GM23338 (cell line): ENCODE data around the gene WDR45B. TPM values are rescaled to one million over a fixed set of nuclear protein-coding genes. Genes with fewer than 3 reads are reported as not detected.

Source experiments
- ATAC-seq: fragments of 200-7000 bp; cut with Tn5 transposase; 3 replicates; pipeline ENCODE4 v1.9.1; 2020
- DNase-seq: peaks from one replicate; pipeline ENCODE4 v3.0.0-alpha.2; 2015; ENCODE audit warnings: low spot score
- H2AFZ ChIP-seq: fragments of 200-600 bp; sonication (generic); 2 replicates; pipeline ENCODE4 v1.8.0; 2016; ENCODE audit warnings: antibody characterized with exemption, mild to moderate bottlenecking, moderate library complexity
- H3F3A ChIP-seq: fragments of 200-600 bp; sonication (generic); replicated peaks from 2 replicates; pipeline ENCODE4 v1.8.0; 2017; ENCODE audit warnings: antibody characterized with exemption, mixed run types, low read depth
- H3K27ac ChIP-seq: fragments of 200-600 bp; sonication (generic); 2 replicates; pipeline ENCODE4 v1.6.1; 2016; ENCODE audit warnings: low read depth
- H3K27me3 ChIP-seq: fragments of 200-600 bp; sonication (generic); 2 replicates; pipeline ENCODE4 v1.8.0; 2016; ENCODE audit warnings: mild to moderate bottlenecking, mixed run types, moderate library complexity; ENCODE audit not compliant: insufficient read depth
- H3K36me3 ChIP-seq: fragments of 200-600 bp; sonication (generic); 2 replicates; pipeline ENCODE4 v1.8.0; 2016; ENCODE audit warnings: mild to moderate bottlenecking; ENCODE audit not compliant: insufficient read depth
- H3K4me1 ChIP-seq: fragments of 200-600 bp; sonication (generic); 2 replicates; pipeline ENCODE4 v1.8.0; 2016; ENCODE audit warnings: mild to moderate bottlenecking, moderate library complexity; ENCODE audit not compliant: insufficient read depth
- H3K4me2 ChIP-seq: fragments of 200-600 bp; sonication (generic); 2 replicates; pipeline ENCODE4 v1.7.1; 2017; ENCODE audit warnings: mixed run types
- H3K4me3 ChIP-seq: fragments of 200-600 bp; sonication (generic); 2 replicates; pipeline ENCODE4 v1.6.1; 2016; ENCODE audit warnings: mixed run types
- H3K79me2 ChIP-seq: fragments of 200-600 bp; sonication (generic); replicated peaks from 2 replicates; pipeline ENCODE4 v1.8.0; 2017; ENCODE audit warnings: mild to moderate bottlenecking; ENCODE audit not compliant: insufficient read depth
- H3K9me2 ChIP-seq: fragments of 200-600 bp; sonication (generic); 2 replicates; pipeline ENCODE4 v1.8.0; 2017; ENCODE audit not compliant: insufficient read depth
- H4K20me1 ChIP-seq: fragments of 200-600 bp; sonication (generic); replicated peaks from 2 replicates; pipeline ENCODE4 v1.8.0; 2017; ENCODE audit warnings: mild to moderate bottlenecking; ENCODE audit not compliant: insufficient read depth
- H3K27ac Mint-ChIP-seq: 2 replicates; pipeline ENCODE4 v1.8.0; 2020; ENCODE audit warnings: inconsistent platforms, mild to moderate bottlenecking, moderate library complexity, mixed read lengths
- H3K27me3 Mint-ChIP-seq: 3 replicates; pipeline ENCODE4 v1.8.0; 2022; ENCODE audit warnings: low read depth, mild to moderate bottlenecking, moderate library complexity, mixed read lengths, inconsistent platforms; ENCODE audit not compliant: insufficient read depth, poor library complexity
- H3K36me3 Mint-ChIP-seq: 3 replicates; pipeline ENCODE4 v1.8.0; 2021; ENCODE audit warnings: low read depth, mild to moderate bottlenecking, inconsistent platforms, moderate library complexity, mixed read lengths
- H3K4me1 Mint-ChIP-seq: 3 replicates; pipeline ENCODE4 v1.8.0; 2020; ENCODE audit warnings: mild to moderate bottlenecking, inconsistent platforms, mixed read lengths
- H3K4me3 Mint-ChIP-seq: 3 replicates; pipeline ENCODE4 v1.8.0; 2021; ENCODE audit warnings: moderate library complexity, mild to moderate bottlenecking, inconsistent platforms, mixed read lengths
- H3K9me3 Mint-ChIP-seq: 3 replicates; pipeline ENCODE4 v1.8.0; 2020; ENCODE audit warnings: moderate library complexity, mild to moderate bottlenecking, inconsistent platforms, mixed read lengths
- CTCF ChIP-seq, 2 experiments: fragments of 200-600 bp in 1 of 2; sonication (generic) in 1 of 2; conservative IDR thresholded peaks; 2 replicates each; pipeline versions ENCODE4 v1.5.1 to v1.6.1; 2016 to 2017; ENCODE audit warnings: antibody characterized with exemption in 2 of 2, low read depth in 2 of 2, mild to moderate bottlenecking in 2 of 2, moderate library complexity in 1 of 2
- JUNB ChIP-seq: IDR thresholded peaks from one replicate; pipeline ENCODE4 v1.6.1; 2016; ENCODE audit warnings: antibody characterized with exemption; ENCODE audit not compliant: unreplicated experiment
- NANOG ChIP-seq: IDR thresholded peaks from 2 replicates; pipeline ENCODE4 v1.6.1; 2016; ENCODE audit warnings: antibody characterized with exemption, borderline replicate concordance
- STAT1 ChIP-seq: IDR thresholded peaks from one replicate; pipeline ENCODE4 v1.6.1; 2016; ENCODE audit warnings: antibody characterized with exemption; ENCODE audit not compliant: unreplicated experiment
- ZNF114 ChIP-seq: fragments of 250-450 bp; sonication (Bioruptor Pico); IDR thresholded peaks from 2 replicates; pipeline ENCODE4 v1.5.0; 2020; ENCODE audit warnings: mild to moderate bottlenecking, moderate library complexity
- polyA plus RNA-seq: library from polyadenylated mRNA; unstranded; fragments of >200 nt; fragmentation: Nextera tagmentation; extraction: Ambion mirVana; gene quantifications from 2 replicates; pipeline ENCODE4 v1.2.1, GENCODE V29; 2016
- total RNA-seq: library from RNA; depleted of rRNA; stranded (reverse); fragments of >200 nt; shearing (Covaris generic); gene quantifications from 2 replicates; pipeline ENCODE4 v1.2.3, GENCODE V29; 2014

The WDR45B gene
- total and polyA plus RNA-seq, 2 experiments from 2014 or later: 69.4 to 96.4 TPM

- Histone ChIP-seq H3K4me3 (no peak overlapping the region), H3K4me1 (no peaks in the 10 kb centered on the region), H2AFZ (no peak overlapping the region), H3K9me2 (no peaks in the 10 kb centered on the region), H3F3A (no peaks in the 10 kb centered on the region), H4K20me1 (no peaks in the 10 kb centered on the region), H3K79me2 (no peaks in the 10 kb centered on the region), H3K27me3 (no peaks in the 10 kb centered on the region), H3K4me2 (no peak overlapping the region), H3K27ac (no peak overlapping the region), H3K36me3 (no peaks in the 10 kb centered on the region)
- Mint-ChIP-seq H3K4me3 (no peak overlapping the region), H3K4me1 (no peaks in the 10 kb centered on the region), H3K27ac (no peak overlapping the region), H3K36me3 (no peaks in the 10 kb centered on the region), H3K9me3 (peaks cover 9% of the 10 kb centered on the region; the same call in 2 of the 3 replicates), H3K27me3 (no peaks in the 10 kb centered on the region)
- DNase-seq (no peak), ATAC-seq (no peak)
- TF ChIP-seq STAT1 (no peak), NANOG (no peak)
These were observed 35.3 kb upstream of the WDR45B start for GRCh38 chr17:82683534-82683933.

GRCh38 chr17:82681547-82681946 is 33.3 kb upstream of the WDR45B start:
- H3K36me3 Mint-ChIP-seq: no peaks in the 10 kb centered on the region; the same call in 2 of the 3 replicates
- Histone ChIP-seq H2AFZ (no peak overlapping the region), H3K4me2 (no peak overlapping the region), H3K27ac (no peak overlapping the region), H3K4me3 (no peak overlapping the region), H3F3A (no peaks in the 10 kb centered on the region), H4K20me1 (no peaks in the 10 kb centered on the region), H3K79me2 (no peaks in the 10 kb centered on the region), H3K27me3 (no peaks in the 10 kb centered on the region), H3K4me1 (no peaks in the 10 kb centered on the region), H3K36me3 (no peaks in the 10 kb centered on the region), H3K9me2 (no peaks in the 10 kb centered on the region)
- peaks cover 3% of the 10 kb centered on the region for H3K27me3 Mint-ChIP-seq
- TF ChIP-seq CTCF (conservative IDR thresholded peaks at IDR 0.05; ENCODE audit: low read depth in 2 of 2): no peak
- H3K27ac Mint-ChIP-seq: no peak overlapping the region
- DNase-seq (no peak), ATAC-seq (no peak)
- H3K4me1 Mint-ChIP-seq: no peaks in the 10 kb centered on the region
- H3K9me3 Mint-ChIP-seq: peaks cover 9% of the 10 kb centered on the region; the same call in 2 of the 3 replicates
- no peak overlapping the region for H3K4me3 Mint-ChIP-seq

GRCh38 chr17:82679586-82680465 is 31.6 kb upstream of the WDR45B start:
- peaks cover 5% of the 10 kb centered on the region for H3K27me3 Mint-ChIP-seq
- DNase-seq (peak; percentile 50), ATAC-seq (peak; percentile 97)
- TF ChIP-seq JUNB: no peak
- no peak for TF ChIP-seq ZNF114
- peak; percentile 38 to 79 for TF ChIP-seq CTCF (conservative IDR thresholded peaks at IDR 0.05; ENCODE audit: low read depth in 2 of 2)

More at GRCh38 chr17:82679586-82680465, 31.6 kb upstream of the WDR45B start:
- Histone ChIP-seq H3K27me3 (no peaks in the 10 kb centered on the region), H3K4me1 (no peaks in the 10 kb centered on the region), H3F3A (no peaks in the 10 kb centered on the region), H3K79me2 (no peaks in the 10 kb centered on the region), H3K4me2 (no peak overlapping the region), H3K27ac (no peak overlapping the region), H3K4me3 (no peak overlapping the region), H3K9me2 (no peaks in the 10 kb centered on the region), H4K20me1 (no peaks in the 10 kb centered on the region), H3K36me3 (no peaks in the 10 kb centered on the region), H2AFZ (no peak overlapping the region)
- Mint-ChIP-seq H3K4me3 (no peak overlapping the region), H3K27ac (no peak overlapping the region), H3K9me3 (peaks cover 9% of the 10 kb centered on the region; the same call in 2 of the 3 replicates), H3K36me3 (no peaks in the 10 kb centered on the region; the same call in 2 of the 3 replicates), H3K4me1 (no peaks in the 10 kb centered on the region)
